Right lobe of liver (tissue), 4 donors: ENCODE measurements around the gene TEX55.

Experiments used
- POLR2A ChIP-seq: fragments of 450-650 bp; IDR thresholded peaks from one replicate; pipeline ENCODE4 v1.6.1; 2017; ENCODE audit warnings: antibody characterized with exemption, mild to moderate bottlenecking
- TF ChIP-seq, protein P1 (sequence below), 4 donors: fragments of 200-600 bp in 3 of 4; fragments of 450-650 bp in 1 of 4; IDR thresholded peaks; one replicate each; pipeline versions ENCODE4 v1.5.1 to v1.8.0; 2016 to 2022; ENCODE audit warnings: antibody characterized with exemption in 4 of 4, mild to moderate bottlenecking in 2 of 4
- donor health status: DM: no; HTN: no; CAD: no.
- donor health status: DM: no; HTN: no; CAD: no.
- donor health status: DM: no; HTN: yes; CAD: no.

DNA sequence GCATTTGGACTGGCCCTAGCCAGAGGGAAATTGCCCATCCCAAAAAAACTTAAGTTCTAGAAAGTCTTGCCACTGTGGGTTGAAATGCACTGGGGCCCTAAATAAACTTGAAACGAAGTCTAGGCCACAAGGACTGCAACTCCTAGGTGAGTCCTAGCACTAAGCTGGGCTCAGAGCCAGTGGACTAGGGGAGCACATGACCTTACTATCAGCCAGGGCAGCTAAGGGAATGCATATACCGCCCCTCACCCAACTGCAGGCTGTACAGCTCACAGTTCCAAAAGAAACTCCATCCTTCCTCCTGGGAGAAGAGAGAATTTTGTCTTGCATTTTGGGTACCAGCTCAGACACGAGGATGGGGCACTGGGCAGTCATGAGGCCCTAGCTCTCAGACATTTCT, 23.6 kb upstream of the TEX55 start:
- no peak for TF ChIP-seq POLR2A
- TF ChIP-seq, protein P1, sequence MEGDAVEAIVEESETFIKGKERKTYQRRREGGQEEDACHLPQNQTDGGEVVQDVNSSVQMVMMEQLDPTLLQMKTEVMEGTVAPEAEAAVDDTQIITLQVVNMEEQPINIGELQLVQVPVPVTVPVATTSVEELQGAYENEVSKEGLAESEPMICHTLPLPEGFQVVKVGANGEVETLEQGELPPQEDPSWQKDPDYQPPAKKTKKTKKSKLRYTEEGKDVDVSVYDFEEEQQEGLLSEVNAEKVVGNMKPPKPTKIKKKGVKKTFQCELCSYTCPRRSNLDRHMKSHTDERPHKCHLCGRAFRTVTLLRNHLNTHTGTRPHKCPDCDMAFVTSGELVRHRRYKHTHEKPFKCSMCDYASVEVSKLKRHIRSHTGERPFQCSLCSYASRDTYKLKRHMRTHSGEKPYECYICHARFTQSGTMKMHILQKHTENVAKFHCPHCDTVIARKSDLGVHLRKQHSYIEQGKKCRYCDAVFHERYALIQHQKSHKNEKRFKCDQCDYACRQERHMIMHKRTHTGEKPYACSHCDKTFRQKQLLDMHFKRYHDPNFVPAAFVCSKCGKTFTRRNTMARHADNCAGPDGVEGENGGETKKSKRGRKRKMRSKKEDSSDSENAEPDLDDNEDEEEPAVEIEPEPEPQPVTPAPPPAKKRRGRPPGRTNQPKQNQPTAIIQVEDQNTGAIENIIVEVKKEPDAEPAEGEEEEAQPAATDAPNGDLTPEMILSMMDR (IDR thresholded peaks at IDR 0.05) = no peak
